SK-N-SH treated with all-trans-retinoic acid at 6 μM for 48 hours (cell line): ENCODE measurements around the gene SGCA.

ENCODE experiments used
- ISL1 ChIP-seq: fragments of 250-450 bp; sonication (Bioruptor Pico); IDR thresholded peaks from 2 replicates; pipeline ENCODE4 v2.1.2; 2022; ENCODE audit warnings: mild to moderate bottlenecking, moderate library complexity
- PATZ1 ChIP-seq: fragments of 250-450 bp; sonication (Bioruptor Pico); IDR thresholded peaks from 2 replicates; pipeline ENCODE4 v1.8.0; 2020; ENCODE audit warnings: mild to moderate bottlenecking, moderate library complexity, borderline replicate concordance

GRCh38 chr17:50135316-50136095 is 30.3 kb upstream of the SGCA start:
- TF ChIP-seq PATZ1 (CRISPR knock-in tag) (no peak), ISL1 (no peak)
